ENCODE results near the gene KCNQ1OT1. TPM values are rescaled to one million over a fixed set of nuclear protein-coding genes. Genes with fewer than 3 reads are reported as not detected.

The KCNQ1OT1 gene
- polyA plus RNA-seq, 3 donors from 2014 or later, result 0.04 to 0.12 TPM; not detected in 1

Other genes starting within 250 kb of the KCNQ1OT1 start
- gene CDKN1C, start 185.8 kb upstream of the KCNQ1OT1 start, polyA plus RNA-seq, result under 1 TPM in 1 of 3 donors, not detected in 2; 0.24 TPM
- under 1 TPM in 1 of 3 donors, not detected in 2; 0.27 TPM for gene PHLDA2, start 229.4 kb upstream of the KCNQ1OT1 start, polyA plus RNA-seq